ENCODE measurements around the gene KLF6.

- TF ChIP-seq CTCF (conservative IDR thresholded peaks at IDR 0.05; ENCODE audit: low read depth, low read length) (no peak), EZH2 (IDR thresholded peaks at IDR 0.05; ENCODE audit: borderline replicate concordance, low read depth, low read length, poor library complexity, severe bottlenecking) (no peak)
These were observed 23.1 kb downstream of the KLF6 start for GRCh38 chr10:3761904-3762303.

All from A673 (cell line).